Stimulated activated CD4-positive, alpha-beta T cell treated with anti-CD3 and anti-CD28 coated beads, Interleukin-12 subunit alpha, Interleukin-12 subunit beta, amount 100 ng/mL, for 24 hours (primary cell): ENCODE measurements around the gene HBEGF.
"Not testable (repeated sequence)": the region's sequence is repeated elsewhere in the genome, so short reads cannot be mapped to it uniquely, and the experiment has no call there.

ENCODE experiments used
- DNase-seq, 2 experiments: peaks; one replicate each; pipeline ENCODE4 v3.0.0-alpha.2; 2020; ENCODE audit warnings: low read depth in 2 of 2

Gene HBEGF

GRCh38 chr5:140360681-140361479, 14.5 kb upstream of the HBEGF start:
- DNase-seq = no peak

GRCh38 chr5:140360101-140360500, 13.7 kb upstream of the HBEGF start, which contains the start of gene SLC4A9:
SLC4A9 (plus strand) TSS chr5:140360194; CDS start chr5:140360237, 43 bp downstream.
- no peak for DNase-seq

GRCh38 chr5:140358738-140359310, 12.4 kb upstream of the HBEGF start:
- DNase-seq = no peak

DNA sequence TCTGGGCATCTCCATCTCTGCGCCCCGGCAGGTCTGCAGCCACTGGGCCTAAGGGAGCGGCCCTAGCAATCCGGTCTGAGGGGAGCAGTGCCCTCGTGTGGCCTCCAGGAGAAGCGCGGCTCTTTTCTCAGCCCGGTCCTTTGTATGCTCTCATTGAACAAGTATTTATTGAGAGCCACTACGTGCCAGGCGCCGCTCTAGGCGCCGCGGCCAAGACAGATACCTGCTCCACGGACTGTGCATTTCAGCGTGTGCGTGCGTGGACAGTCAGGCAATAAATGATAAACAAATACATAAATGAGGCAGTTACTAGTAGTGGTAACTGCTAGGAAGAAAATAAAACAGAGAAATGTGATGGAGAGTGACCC, 11.3 kb upstream of the HBEGF start:
- peak; percentile 58 to 69 for DNase-seq

DNA sequence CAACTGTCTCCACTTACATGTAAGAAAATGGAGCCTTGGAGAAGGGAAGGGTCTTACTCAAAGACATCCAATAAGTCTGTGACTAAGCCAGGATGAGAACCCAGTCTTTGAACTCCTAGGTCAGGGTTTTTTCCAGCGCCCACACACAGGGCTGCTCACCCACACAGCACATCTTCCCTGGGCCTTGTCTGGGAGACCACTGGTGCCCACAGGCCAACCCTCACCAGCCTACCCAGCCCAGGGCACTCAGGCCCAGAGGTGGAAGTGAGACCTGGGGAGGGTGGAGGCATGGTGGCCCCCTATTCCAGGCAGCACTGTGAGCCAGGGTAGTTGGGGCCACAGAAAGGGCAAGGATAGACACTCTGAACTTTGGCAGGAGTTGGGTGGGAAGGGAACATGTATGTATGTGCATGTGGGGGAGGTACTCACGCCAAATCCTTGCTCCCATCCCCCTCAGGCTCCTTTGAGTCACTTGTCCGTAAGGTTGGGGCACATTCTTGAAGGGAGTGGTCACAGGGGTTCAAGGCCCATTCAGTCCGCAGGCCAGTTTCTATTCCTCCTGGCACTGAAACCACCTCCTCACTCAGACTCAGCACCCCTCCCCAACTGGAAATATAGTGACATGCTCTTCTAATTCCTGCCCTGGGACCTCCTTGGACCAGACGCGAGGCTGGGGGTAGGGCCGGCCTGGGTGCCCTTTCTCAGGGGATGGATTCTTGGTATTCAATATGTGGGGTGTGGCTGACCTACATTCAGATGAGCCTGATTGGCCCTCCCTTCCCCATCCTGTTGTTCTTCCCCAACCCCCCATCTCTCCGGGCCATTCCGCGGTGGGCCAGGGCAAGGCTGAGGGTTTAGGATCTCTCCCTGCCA, 10.7 kb upstream of the HBEGF start:
- DNase-seq = no peak

DNA sequence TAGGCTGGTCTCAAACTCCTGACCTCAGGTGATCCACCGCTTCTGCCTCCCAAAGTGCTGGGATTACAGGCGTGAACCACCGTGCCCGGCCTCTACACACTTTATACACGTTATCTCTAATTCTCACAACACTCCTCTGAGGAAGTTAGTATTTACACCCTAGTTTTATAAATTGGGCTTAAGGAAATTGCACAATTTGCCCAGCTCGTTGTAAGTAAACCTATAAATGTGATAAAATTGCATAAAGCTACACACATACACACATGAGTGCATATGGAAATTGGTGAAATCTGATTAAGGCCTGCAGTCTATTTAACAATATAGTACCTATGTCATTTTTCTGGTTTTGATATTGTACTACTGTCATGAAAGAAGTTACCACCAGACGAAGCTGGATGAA, 9.1 kb upstream of the HBEGF start:
- no peak for DNase-seq

DNA sequence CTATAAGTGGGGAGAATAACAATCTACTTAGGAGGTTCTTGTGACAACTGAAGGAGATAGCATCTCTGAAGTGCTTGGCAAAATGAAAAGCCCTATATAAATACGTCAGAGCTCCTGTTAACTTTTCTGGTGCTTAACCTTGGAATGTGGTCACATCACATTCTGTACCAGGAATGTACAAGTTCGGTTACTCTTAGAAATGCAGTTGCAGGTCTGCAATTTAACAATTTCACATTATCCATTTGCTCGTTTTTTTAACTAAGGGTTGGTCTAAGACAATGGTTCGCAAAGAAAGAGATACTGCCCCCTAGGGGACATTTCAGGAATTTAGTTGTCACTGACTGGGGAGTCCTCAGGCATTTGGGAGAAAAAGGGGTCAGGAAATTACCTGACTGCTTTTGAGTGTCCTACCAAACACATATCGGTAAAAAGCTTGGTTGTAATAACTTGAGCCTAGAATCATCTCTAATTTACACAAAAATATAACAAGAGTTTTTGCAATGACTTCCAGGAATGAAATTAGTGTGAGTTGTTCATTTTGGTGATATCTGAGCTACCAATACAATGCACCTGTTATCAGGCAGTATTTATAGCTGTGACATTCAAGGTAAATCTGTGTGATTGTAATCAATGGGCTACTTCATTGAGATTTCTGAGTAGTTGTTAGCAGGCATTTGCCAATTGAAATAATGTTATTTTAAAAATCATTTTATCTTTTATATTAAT, 5.4 kb upstream of the HBEGF start:
- DNase-seq = no peak

DNA sequence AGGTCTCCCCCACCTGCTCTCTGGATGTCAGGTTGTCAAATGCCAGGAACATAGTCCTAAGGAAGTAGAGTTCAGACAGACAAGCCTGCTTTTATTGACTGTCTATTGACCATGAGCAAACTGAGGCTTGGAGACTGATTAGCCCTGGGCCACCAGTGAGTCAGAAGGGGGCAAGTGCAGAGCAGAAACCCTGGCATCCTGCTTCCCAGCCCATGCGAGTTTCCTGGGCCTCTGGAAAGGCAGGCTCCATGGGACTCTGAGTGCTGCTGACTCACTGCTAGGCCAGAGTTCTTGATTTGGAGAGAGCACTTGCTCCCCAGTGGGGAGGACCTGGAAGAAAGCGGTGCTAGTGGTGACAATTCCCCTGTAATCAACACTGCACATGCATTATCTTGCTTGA, 2.8 kb upstream of the HBEGF start:
- no peak for DNase-seq

DNA sequence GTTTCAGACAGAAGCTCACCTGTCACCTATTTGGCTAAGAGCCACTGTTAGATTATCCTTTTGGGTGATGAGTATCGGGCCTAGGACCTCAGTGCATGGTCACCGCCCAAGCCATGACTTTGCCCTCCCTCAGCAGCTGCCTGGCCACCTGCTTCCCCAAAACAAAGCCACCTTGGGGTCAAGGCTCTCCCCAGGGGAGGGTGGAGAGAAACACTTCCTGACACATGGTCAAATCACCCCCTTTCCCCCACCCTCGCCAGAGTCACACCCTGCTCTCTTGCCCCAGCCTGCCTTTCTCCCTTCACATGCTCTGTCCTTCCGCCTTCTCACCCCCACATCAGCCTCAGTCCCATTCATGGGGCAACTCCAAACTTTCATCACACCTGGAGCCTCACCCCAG, 1.7 kb upstream of the HBEGF start:
- DNase-seq = no peak

GRCh38 chr5:140347360-140347759, 957 bp upstream of the HBEGF start:
- no peak for DNase-seq

DNA sequence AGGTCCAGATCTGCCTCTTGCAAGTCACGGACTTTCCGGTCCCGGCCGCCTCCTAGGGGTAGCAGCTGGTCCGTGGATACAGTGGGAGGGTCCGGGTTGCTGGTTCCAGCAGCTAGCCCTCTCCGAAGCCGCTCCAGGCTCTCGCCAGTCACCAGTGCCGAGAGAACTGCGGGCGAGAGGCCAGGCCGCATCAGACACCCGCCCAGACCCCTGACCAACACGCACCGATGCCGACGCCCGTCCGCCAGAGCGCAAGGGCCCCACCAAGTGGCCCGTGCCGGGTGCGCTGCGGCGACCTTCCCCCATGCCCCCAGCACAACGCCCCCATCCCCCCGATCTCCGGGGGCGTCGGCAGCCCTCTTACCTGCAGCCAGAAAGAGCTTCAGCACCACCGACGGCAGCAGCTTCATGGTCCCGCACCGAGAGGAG, 470 bp downstream of the HBEGF start:
- no peak for DNase-seq

GRCh38 chr5:140344683-140345423, 1.6 kb downstream of the HBEGF start:
- DNase-seq = no peak

- DNase-seq = not testable (repeated sequence)
These were observed 2.6 kb downstream of the HBEGF start for GRCh38 chr5:140343849-140344248.

DNA sequence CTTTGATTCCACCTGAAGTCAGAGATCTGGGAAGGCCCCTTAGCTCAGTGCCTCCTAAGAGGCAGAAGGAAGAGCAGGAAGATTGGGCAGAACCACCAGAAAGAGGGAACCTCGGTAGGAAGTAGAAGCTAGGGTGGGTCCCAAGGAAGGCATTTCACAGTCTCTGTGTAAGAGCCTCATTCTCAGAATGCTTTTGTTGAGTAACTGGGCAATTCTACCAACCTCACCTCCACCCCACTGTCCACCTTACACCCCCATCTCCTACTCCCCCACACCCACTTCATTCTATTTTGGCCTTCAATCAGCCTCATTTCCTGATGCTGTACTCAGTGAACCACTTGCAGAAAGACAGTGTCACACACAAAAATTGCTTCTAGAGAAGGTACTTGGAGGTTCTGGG, 3.5 kb downstream of the HBEGF start:
- DNase-seq = no peak

DNA sequence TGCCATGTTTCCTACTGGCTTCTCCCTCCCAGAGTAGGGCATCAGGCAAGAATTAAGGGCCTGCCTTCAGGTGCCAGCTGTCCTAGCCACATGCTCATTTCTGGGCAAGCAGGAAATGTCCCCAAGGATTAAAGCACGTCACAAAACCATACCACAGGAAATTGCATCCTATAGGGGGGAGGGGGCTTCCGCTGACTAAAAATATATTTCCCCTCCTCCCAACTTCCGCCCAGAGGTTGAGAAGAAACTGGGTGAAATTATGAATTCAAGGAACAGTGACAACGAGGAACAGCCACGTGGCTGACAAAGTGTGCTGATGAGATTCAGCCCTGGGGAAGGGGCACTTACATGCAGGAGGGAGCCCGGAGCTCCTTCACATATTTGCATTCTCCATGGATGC, 4.1 kb downstream of the HBEGF start:
- no peak for DNase-seq

- no peak for DNase-seq
These were observed 4.8 kb downstream of the HBEGF start for GRCh38 chr5:140341591-140341990.

GRCh38 chr5:140340605-140341121, 5.7 kb downstream of the HBEGF start:
- no peak for DNase-seq

- no peak for DNase-seq
These were observed 6.8 kb downstream of the HBEGF start for GRCh38 chr5:140339636-140340035.

DNA sequence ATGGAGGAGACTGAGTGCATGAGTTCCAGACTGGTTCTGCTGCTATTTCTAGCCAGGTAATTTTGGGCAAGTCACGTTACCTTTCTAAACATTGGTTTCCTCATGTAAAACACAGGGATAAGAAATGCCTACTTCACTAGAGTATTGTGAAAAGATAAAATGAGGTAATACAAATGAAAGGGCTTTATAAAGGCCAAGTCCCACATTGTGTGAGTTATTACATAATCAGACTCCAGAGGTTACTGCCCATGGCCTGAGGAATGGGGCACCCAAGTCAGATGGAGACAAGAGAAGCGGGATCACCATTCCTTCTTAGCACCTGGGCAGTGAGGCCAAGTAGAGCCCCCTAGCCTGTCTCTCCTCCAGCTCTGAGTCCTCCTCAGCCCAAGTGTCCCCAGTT, 7.5 kb downstream of the HBEGF start:
- no peak for DNase-seq

- no peak for DNase-seq
These were observed 8.1 kb downstream of the HBEGF start for GRCh38 chr5:140338336-140338735.

GRCh38 chr5:140337880-140338279, 8.5 kb downstream of the HBEGF start:
- DNase-seq = no peak
